Naive thymus-derived CD8-positive, alpha-beta T cell (primary cell): ENCODE measurements around the gene PSD2. TPM values are rescaled to one million over a fixed set of nuclear protein-coding genes. Genes with fewer than 3 reads are reported as not detected.
A peak's percentile ranks its signal among the peaks of the same experiment; 100 is the strongest.

Experiments
- ATAC-seq, 2 donors: fragments of 150-1000 bp; cut with Tn5 transposase in 1 of 2; sonication (Bioruptor Pico), chemical (Tn5 transposase) in 1 of 2; 1 replicate in 1 of 2; 2 replicates in 1 of 2; pipeline ENCODE4 v1.10.0; 2021; ENCODE audit warnings: mild to moderate bottlenecking in 2 of 2, moderate library complexity in 2 of 2
- POLR2A ChIA-PET: fragments of 350-600 bp; sonication (Branson Sonifier 250); formaldehyde crosslinking; loops from one replicate; lab custom pipeline; 2021; ENCODE audit warnings: antibody characterized with exemption; lab: Charles Lee
- DNase-seq, 10 donors: peaks; one replicate each; pipeline versions ENCODE4 v3.0.0 to v3.0.0-alpha.2; 2020 to 2022
- H3K27ac Mint-ChIP-seq, 10 donors: one replicate each; pipeline ENCODE4 v1.8.0; 2020 to 2022; ENCODE audit warnings: mild to moderate bottlenecking in 10 of 10, mixed read lengths in 10 of 10, moderate library complexity in 4 of 10, inconsistent platforms in 1 of 10
- H3K27me3 Mint-ChIP-seq, 5 donors: one replicate each; pipeline ENCODE4 v1.8.0; 2021 to 2022; ENCODE audit warnings: mixed read lengths in 5 of 5
- H3K36me3 Mint-ChIP-seq, 3 donors: one replicate each; pipeline ENCODE4 v1.8.0; 2020 to 2022; ENCODE audit warnings: mixed read lengths in 3 of 3, mild to moderate bottlenecking in 2 of 3, inconsistent platforms in 1 of 3
- H3K4me1 Mint-ChIP-seq, 4 donors: one replicate each; pipeline ENCODE4 v1.8.0; 2021 to 2022; ENCODE audit warnings: mixed read lengths in 4 of 4
- H3K4me3 Mint-ChIP-seq, 10 donors: one replicate each; pipeline ENCODE4 v1.8.0; 2020 to 2022; ENCODE audit warnings: mild to moderate bottlenecking in 10 of 10, mixed read lengths in 10 of 10, moderate library complexity in 6 of 10, inconsistent platforms in 1 of 10
- H3K9me3 Mint-ChIP-seq, 9 donors: one replicate each; pipeline ENCODE4 v1.8.0; 2020 to 2022; ENCODE audit warnings: mixed read lengths in 9 of 9, mild to moderate bottlenecking in 3 of 9, inconsistent platforms in 1 of 9, moderate library complexity in 1 of 9
- polyA plus RNA-seq, 3 donors: library from polyadenylated mRNA; unstranded; fragments of 300-500 nt; fragmentation: Illumina TruSeq; gene quantifications; one replicate each; pipeline ENCODE4 v1.2.3, GENCODE V29; 2021
- total RNA-seq, 8 experiments: library from RNA in 2 of 8; stranded (reverse) in 2 of 8; gene quantifications; one replicate each; pipeline ENCODE4 v1.2.3 and lab custom pipeline; 2021 to 2026

Gene PSD2
- total and polyA plus RNA-seq, 5 experiments from 2014 or later, result 0.08 to 0.19 (median 0.08) TPM; not detected in 2

- H3K4me3 Mint-ChIP-seq, result no peak overlapping the region
- peaks cover 5 to 24% (median 13%) of the 10 kb centered on the region in 5 donors for H3K27me3 Mint-ChIP-seq
- no peak overlapping the region for H3K27ac Mint-ChIP-seq
- H3K9me3 Mint-ChIP-seq, result no peaks in the 10 kb centered on the region
- no peaks in the 10 kb centered on the region for H3K36me3 Mint-ChIP-seq
- ATAC-seq (no peak), DNase-seq (no peak)
- POLR2A ChIA-PET, result no interaction called here
- H3K4me1 Mint-ChIP-seq, result peaks cover 0 to 5% (median 0%) of the 10 kb centered on the region in 4 donors
Observed at GRCh38 chr5:139885172-139885856, 89.7 kb downstream of the PSD2 start.

GRCh38 chr5:139885857-139886208, 90.2 kb downstream of the PSD2 start:
- H3K36me3 Mint-ChIP-seq, result no peaks in the 10 kb centered on the region
- POLR2A ChIA-PET, result no interaction called here
- ATAC-seq (no peak), DNase-seq (no peak)
- no peak overlapping the region for H3K4me3 Mint-ChIP-seq
- no peaks in the 10 kb centered on the region for H3K9me3 Mint-ChIP-seq
- H3K27me3 Mint-ChIP-seq, result peaks cover 5 to 24% (median 13%) of the 10 kb centered on the region in 5 donors
- H3K27ac Mint-ChIP-seq, result no peak overlapping the region
- peaks cover 0 to 5% (median 0%) of the 10 kb centered on the region in 4 donors for H3K4me1 Mint-ChIP-seq

- POLR2A ChIA-PET, result no interaction called here
- H3K9me3 Mint-ChIP-seq, result no peaks in the 10 kb centered on the region
- ATAC-seq, result no peak
Observed at GRCh38 chr5:139886213-139886612, 90.6 kb downstream of the PSD2 start.

GRCh38 chr5:139888370-139888769, 92.8 kb downstream of the PSD2 start:
- no peak overlapping the region for H3K27ac Mint-ChIP-seq
- H3K4me1 Mint-ChIP-seq, result peaks cover 0 to 5% (median 0%) of the 10 kb centered on the region in 4 donors
- no peak overlapping the region for H3K4me3 Mint-ChIP-seq
- H3K9me3 Mint-ChIP-seq, result peaks cover 0 to 2% (median 0%) of the 10 kb centered on the region in 9 donors
- DNase-seq, result no peak
- no peak for ATAC-seq
- peaks cover 7 to 41% (median 22%) of the 10 kb centered on the region in 5 donors for H3K27me3 Mint-ChIP-seq
- POLR2A ChIA-PET, result no interaction called here
- no peaks in the 10 kb centered on the region for H3K36me3 Mint-ChIP-seq

More at GRCh38 chr5:139886213-139886612, 90.6 kb downstream of the PSD2 start:
- Mint-ChIP-seq H3K27me3 (peaks cover 5 to 26% (median 15%) of the 10 kb centered on the region in 5 donors), H3K27ac (no peak overlapping the region), H3K36me3 (no peaks in the 10 kb centered on the region), H3K4me1 (peaks cover 0 to 5% (median 0%) of the 10 kb centered on the region in 4 donors), H3K4me3 (no peak overlapping the region)
- no peak for DNase-seq

GRCh38 chr5:139889410-139889809, 93.8 kb downstream of the PSD2 start:
- peaks cover 0 to 5% (median 0%) of the 10 kb centered on the region in 4 donors for H3K4me1 Mint-ChIP-seq
- H3K27ac Mint-ChIP-seq, result no peak overlapping the region
- ATAC-seq, result no peak
- POLR2A ChIA-PET, result no interaction called here
- no peak for DNase-seq
- peaks cover 6 to 33% (median 23%) of the 10 kb centered on the region in 5 donors for H3K27me3 Mint-ChIP-seq
- no peaks in the 10 kb centered on the region for H3K36me3 Mint-ChIP-seq
- peaks cover 0 to 2% (median 0%) of the 10 kb centered on the region in 9 donors for H3K9me3 Mint-ChIP-seq
- no peak overlapping the region for H3K4me3 Mint-ChIP-seq

GRCh38 chr5:139893873-139894272, 98.3 kb downstream of the PSD2 start:
- Mint-ChIP-seq H3K4me3 (no peak overlapping the region), H3K4me1 (peaks cover 0 to 7% (median 0%) of the 10 kb centered on the region in 4 donors), H3K27me3 (peaks cover 7 to 37% (median 20%) of the 10 kb centered on the region in 5 donors), H3K27ac (no peak overlapping the region), H3K9me3 (peaks cover 0 to 2% (median 0%) of the 10 kb centered on the region in 9 donors), H3K36me3 (no peaks in the 10 kb centered on the region)
- POLR2A ChIA-PET, result no interaction called here
- DNase-seq (peak in 1 of 10 donors; percentile 15), ATAC-seq (no peak)

Other genes with a start within 250 kb of the PSD2 start
- gene UBE2D2, start 234.5 kb upstream of the PSD2 start, total RNA-seq, result 100 to 1,000 TPM; 223 to 236 TPM
- gene UBE2D2, start 234.5 kb upstream of the PSD2 start, polyA plus RNA-seq, result 100 to 1,000 TPM; 356 to 403 (median 359) TPM
- gene CXXC5, start 147.5 kb upstream of the PSD2 start, total RNA-seq, result 1 to 10 TPM; 6.8 to 8.3 TPM
- gene CXXC5, start 147.5 kb upstream of the PSD2 start, polyA plus RNA-seq, result 10 to 100 TPM in 1 of 3 donors, 1 to 10 TPM in 2; 2.6 to 24.6 (median 3.7) TPM
- gene NRG2, start 247.5 kb downstream of the PSD2 start, total RNA-seq, result under 1 TPM; 0.26 to 0.47 TPM
- under 1 TPM; 0.04 to 0.25 (median 0.09) TPM for gene NRG2, start 247.5 kb downstream of the PSD2 start, polyA plus RNA-seq